ENCODE data around the gene CTNNA3. TPM values are rescaled to one million over a fixed set of nuclear protein-coding genes. Genes with fewer than 3 reads are reported as not detected.

The CTNNA3 gene
- total RNA-seq, 1 experiment from 2014 or later: not detected

DNA sequence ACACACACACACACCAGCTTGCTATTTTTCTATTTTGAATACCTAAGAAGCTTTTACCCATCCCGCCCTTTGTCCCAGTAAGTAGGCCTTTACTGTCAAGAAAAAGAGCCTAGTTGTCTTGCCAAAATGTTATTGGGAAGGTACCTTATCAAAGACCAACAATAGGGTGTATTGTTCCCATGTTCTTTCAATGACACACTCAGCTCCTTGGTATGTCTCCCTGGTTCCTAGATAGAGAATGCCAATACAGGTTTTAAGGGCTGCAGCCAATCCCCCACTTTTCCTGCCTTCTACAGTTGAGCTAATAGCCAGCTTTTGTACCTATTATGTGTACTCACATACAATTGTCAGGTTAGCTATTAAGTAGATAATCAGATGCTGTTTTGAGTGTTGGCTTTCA lies 862.1 kb downstream of the CTNNA3 start:
- peak overlapping the region; percentile 18 for H3K4me3 Mint-ChIP-seq (ENCODE audit: low read depth, unreplicated experiment)
- no peaks in the 10 kb centered on the region for H3K9me3 Mint-ChIP-seq (ENCODE audit: low read depth, unreplicated experiment)
- BruUV-seq (replicated peaks): no TSS peak
- peak overlapping the region; percentile 63 for H3K27ac Mint-ChIP-seq (ENCODE audit: unreplicated experiment)
- CTCF ChIA-PET: interaction anchor here (0.7 to 2.2 kb wide), 5 partner anchors 11 to 289 kb away, joined by 3 to 7 read pairs (median 3); no protein-coding TSS in a partner anchor
- TF ChIP-seq CTCF (IDR thresholded peaks at IDR 0.05; ENCODE audit: unreplicated experiment): no peak
- peak; percentile 48 for DNase-seq
- intact Hi-C loops (cut with micrococcal nuclease; ENCODE audit: unreplicated experiment): loop anchor here (1.0 kb wide), 1 partner anchor 29 kb away; no protein-coding TSS in a partner anchor
- H3K27me3 Mint-ChIP-seq (ENCODE audit: unreplicated experiment): no peaks in the 10 kb centered on the region
- H3K36me3 Mint-ChIP-seq (ENCODE audit: insufficient read depth, unreplicated experiment): no peaks in the 10 kb centered on the region
- H3K4me1 Mint-ChIP-seq (ENCODE audit: low read depth, unreplicated experiment): peaks cover 58% of the 10 kb centered on the region

DNA sequence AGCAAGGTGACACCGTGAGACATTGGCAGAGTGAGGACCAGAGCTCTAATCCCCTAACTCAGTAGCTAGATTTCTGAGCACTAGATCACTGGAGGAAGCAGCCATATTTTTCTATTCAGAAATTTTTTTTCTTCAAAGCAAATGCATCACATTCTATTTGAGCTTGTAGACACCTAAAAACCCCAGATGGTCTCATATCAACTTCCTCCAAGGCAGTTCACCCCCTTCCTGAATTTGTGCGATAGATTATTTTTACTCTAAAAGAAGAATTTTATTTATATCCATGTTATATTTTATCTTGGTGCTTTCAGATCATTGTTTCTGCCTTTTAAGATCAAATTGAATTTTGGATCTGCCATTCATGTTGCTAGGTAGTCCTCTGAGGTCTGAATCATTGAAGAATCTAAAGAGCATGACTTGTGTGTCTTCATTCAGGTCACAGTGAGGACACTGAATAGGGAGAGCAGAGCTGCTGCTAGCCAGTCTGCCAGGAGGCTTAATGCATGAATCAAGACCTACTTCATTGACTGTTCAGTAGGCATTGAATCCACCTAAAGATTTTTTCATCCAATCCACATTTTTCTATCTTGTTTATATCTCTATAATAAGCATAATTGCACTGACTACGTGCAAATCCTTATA lies 863.1 kb downstream of the CTNNA3 start:
- CTCF ChIA-PET: interaction anchor here (0.6 to 2.2 kb wide), 3 partner anchors 10 to 91 kb away, joined by 3 to 7 read pairs (median 4); no protein-coding TSS in a partner anchor
- no peaks in the 10 kb centered on the region for H3K9me3 Mint-ChIP-seq (ENCODE audit: low read depth, unreplicated experiment)

GRCh38 chr10:66828957-66829356 lies 867.0 kb downstream of the CTNNA3 start:
- Mint-ChIP-seq H3K4me1 (ENCODE audit: low read depth, unreplicated experiment) (peaks cover 44% of the 10 kb centered on the region), H3K27ac (ENCODE audit: unreplicated experiment) (no peak overlapping the region), H3K9me3 (ENCODE audit: low read depth, unreplicated experiment) (no peaks in the 10 kb centered on the region), H3K4me3 (ENCODE audit: low read depth, unreplicated experiment) (no peak overlapping the region), H3K36me3 (ENCODE audit: insufficient read depth, unreplicated experiment) (no peaks in the 10 kb centered on the region), H3K27me3 (ENCODE audit: unreplicated experiment) (no peaks in the 10 kb centered on the region)
- no peak for TF ChIP-seq CTCF (IDR thresholded peaks at IDR 0.05; ENCODE audit: unreplicated experiment)
- intact Hi-C loops (cut with micrococcal nuclease; ENCODE audit: unreplicated experiment): loop anchor here (10.0 kb wide), 2 partner anchors 666 to 1114 kb away; no protein-coding TSS in a partner anchor
- no TSS peak for BruUV-seq (replicated peaks)
- DNase-seq: no peak
- CTCF ChIA-PET: no interaction called here

More for the DNA sequence above, 863.1 kb downstream of the CTNNA3 start:
- Mint-ChIP-seq H3K27me3 (ENCODE audit: unreplicated experiment) (no peaks in the 10 kb centered on the region), H3K4me1 (ENCODE audit: low read depth, unreplicated experiment) (peaks cover 63% of the 10 kb centered on the region), H3K36me3 (ENCODE audit: insufficient read depth, unreplicated experiment) (no peaks in the 10 kb centered on the region), H3K4me3 (ENCODE audit: low read depth, unreplicated experiment) (no peak overlapping the region), H3K27ac (ENCODE audit: unreplicated experiment) (no peak overlapping the region)
- no peak for TF ChIP-seq CTCF (IDR thresholded peaks at IDR 0.05; ENCODE audit: unreplicated experiment)
- no TSS peak for BruUV-seq (replicated peaks)
- DNase-seq: no peak
- intact Hi-C loops (cut with micrococcal nuclease; ENCODE audit: unreplicated experiment): no loop called here

DNA sequence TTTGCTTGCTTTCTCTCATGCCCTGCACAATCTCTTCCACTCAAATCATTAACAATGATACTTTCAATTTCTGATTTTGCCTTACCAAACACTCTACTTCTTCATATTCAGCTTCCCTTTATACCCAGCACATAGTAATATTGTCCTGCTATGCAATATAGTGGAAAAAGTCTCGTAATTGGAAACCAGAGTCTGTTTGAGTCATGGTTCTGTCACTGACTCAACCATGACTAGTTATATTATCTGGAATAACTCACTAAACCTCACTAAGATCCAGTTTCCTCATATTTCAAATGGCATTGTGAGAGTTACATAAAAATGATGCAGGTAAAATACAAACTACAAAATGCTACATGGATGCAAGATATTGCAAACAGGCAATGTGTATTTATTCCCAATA lies 868.6 kb downstream of the CTNNA3 start:
- BruUV-seq (replicated peaks): no TSS peak
- H3K4me1 Mint-ChIP-seq (ENCODE audit: low read depth, unreplicated experiment): peaks cover 49% of the 10 kb centered on the region
- no peaks in the 10 kb centered on the region for H3K36me3 Mint-ChIP-seq (ENCODE audit: insufficient read depth, unreplicated experiment)
- intact Hi-C loops (cut with micrococcal nuclease; ENCODE audit: unreplicated experiment): loop anchor here (10.0 kb wide), 2 partner anchors 667 to 1113 kb away; no protein-coding TSS in a partner anchor
- H3K4me3 Mint-ChIP-seq (ENCODE audit: low read depth, unreplicated experiment): no peak overlapping the region
- no peak for DNase-seq
- no peaks in the 10 kb centered on the region for H3K9me3 Mint-ChIP-seq (ENCODE audit: low read depth, unreplicated experiment)
- CTCF ChIA-PET: interaction anchor here (0.9 to 2.2 kb wide), 4 partner anchors 9 to 22 kb away, joined by 3 to 14 read pairs (median 6); no protein-coding TSS in a partner anchor
- H3K27me3 Mint-ChIP-seq (ENCODE audit: unreplicated experiment): no peaks in the 10 kb centered on the region
- no peak for TF ChIP-seq CTCF (IDR thresholded peaks at IDR 0.05; ENCODE audit: unreplicated experiment)
- H3K27ac Mint-ChIP-seq (ENCODE audit: unreplicated experiment): peak overlapping the region; percentile 25
